ENCODE results near the gene ZNF532. TPM values are rescaled to one million over a fixed set of nuclear protein-coding genes. Genes with fewer than 3 reads are reported as not detected.
"Not testable (repeated sequence)": the region's sequence is repeated elsewhere in the genome, so short reads cannot be mapped to it uniquely, and the experiment has no call there.

ZNF532 gene
- total RNA-seq, 4 donors from 2014 or later, result 41.7 to 73.6 (median 53.3) TPM

DNA sequence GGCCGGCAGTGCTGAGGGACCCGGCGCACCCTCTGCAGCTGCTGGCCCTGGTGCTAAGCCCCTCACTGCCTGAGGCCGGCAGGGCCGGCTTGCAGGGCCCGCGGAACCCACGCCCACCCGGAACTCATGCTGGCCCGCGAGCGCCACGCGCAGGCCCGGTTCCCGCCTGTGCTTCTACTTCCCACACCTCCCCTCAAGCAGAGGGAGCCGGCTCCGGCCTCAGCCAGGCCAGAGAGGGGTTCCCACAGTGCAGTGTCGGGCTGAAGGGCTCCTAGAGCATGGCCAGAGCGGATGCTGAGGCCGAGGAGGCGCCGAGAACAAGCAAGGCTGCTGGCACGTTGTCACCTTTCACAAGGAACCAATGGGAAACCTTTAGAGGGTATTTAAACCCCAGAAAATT lies 36.8 kb upstream of the ZNF532 start:
- no peak for DNase-seq (ENCODE audit: low spot score)
- no peak for TF ChIP-seq CTCF (IDR thresholded peaks at IDR 0.05)
- ATAC-seq (ENCODE audit: low FRiP score), result no peak

DNA sequence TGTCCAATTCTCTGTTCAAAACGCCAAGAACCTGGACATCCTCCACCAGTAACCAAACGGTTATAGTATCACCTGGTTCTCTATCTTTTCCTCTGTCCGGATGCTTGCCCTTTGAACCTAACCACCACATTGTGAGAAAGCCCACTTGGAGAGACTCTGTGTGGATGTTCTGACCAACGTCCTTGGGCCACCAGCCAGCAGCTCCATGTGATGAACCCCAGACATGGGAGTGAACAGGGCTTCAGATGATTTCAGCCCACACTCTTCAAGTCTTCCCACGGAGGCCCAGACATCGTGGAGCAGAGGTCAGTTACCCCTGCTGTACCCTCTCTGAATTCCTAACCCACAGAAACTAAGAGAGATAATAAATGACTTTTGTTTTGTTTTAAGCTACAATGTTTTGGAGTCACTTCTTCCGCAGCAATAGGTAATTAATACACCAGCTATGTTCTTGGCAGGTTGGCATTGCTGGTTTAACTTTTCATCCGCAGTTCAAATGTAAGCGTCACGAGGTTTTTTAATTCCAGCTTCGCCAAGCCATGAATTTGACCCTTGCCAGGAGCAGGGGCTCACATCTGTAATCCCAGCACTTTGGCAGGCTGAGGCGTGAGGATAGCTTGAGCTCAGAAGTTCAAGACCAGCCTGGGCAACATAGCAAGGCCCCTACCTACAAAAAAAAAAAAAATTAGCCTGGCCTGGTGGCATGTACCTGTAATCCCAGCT lies 36.1 kb upstream of the ZNF532 start:
- DNase-seq (ENCODE audit: low spot score), result no peak
- TF ChIP-seq CTCF (IDR thresholded peaks at IDR 0.05), result no peak
- no peak for ATAC-seq (ENCODE audit: low FRiP score)

- DNase-seq (ENCODE audit: low spot score) (no peak), ATAC-seq (ENCODE audit: low FRiP score) (no peak)
- TF ChIP-seq CTCF (IDR thresholded peaks at IDR 0.05), result no peak
These were observed 35.4 kb upstream of the ZNF532 start for GRCh38 chr18:58829263-58829662.

DNA sequence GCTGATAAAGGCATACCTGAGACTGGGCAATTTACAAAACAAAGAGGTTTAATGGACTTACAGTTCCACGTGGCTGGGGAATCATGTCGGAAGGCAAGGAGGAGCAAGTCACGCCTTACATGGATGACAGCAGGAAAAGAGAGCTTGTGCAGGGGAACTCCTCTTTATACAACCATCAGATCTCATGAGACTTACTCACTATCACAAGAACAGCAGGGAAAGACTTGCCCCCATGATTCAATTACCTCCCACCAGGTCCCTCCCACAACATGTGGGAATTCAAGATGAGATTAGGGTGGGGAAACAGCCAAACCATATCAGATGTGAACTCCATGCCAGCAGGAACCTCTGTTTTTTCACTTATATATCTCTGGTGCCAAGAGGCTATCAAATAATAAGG lies 34.8 kb upstream of the ZNF532 start:
- DNase-seq (ENCODE audit: low spot score); ATAC-seq (ENCODE audit: low FRiP score): not testable (repeated sequence)

DNA sequence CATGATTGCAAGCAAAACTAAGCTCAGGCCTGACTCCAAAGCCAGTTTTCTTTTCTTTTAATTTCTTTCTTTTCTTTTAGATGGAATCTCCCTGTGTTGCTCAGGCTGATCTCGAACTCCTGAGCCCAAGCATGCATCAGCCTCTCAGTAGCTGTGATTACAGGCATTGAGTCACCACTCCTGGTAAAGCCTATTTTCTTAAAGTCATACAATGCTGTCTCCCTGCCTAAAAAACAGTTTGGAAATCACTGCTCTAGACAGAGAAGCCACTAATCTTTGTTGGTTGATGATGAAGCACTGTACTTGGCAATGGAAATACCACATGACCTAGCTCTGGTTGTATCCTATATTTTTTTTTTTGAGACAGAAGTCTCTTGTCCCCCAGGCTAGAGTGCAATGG lies 33.1 kb upstream of the ZNF532 start:
- ATAC-seq (ENCODE audit: low FRiP score) (no peak), DNase-seq (ENCODE audit: low spot score) (no peak)
- TF ChIP-seq CTCF (IDR thresholded peaks at IDR 0.05), result no peak

GRCh38 chr18:58838165-58838860 lies 26.4 kb upstream of the ZNF532 start:
- TF ChIP-seq CTCF (IDR thresholded peaks at IDR 0.05), result no peak
- ATAC-seq (ENCODE audit: low FRiP score) (no peak), DNase-seq (ENCODE audit: low spot score) (no peak)

DNA sequence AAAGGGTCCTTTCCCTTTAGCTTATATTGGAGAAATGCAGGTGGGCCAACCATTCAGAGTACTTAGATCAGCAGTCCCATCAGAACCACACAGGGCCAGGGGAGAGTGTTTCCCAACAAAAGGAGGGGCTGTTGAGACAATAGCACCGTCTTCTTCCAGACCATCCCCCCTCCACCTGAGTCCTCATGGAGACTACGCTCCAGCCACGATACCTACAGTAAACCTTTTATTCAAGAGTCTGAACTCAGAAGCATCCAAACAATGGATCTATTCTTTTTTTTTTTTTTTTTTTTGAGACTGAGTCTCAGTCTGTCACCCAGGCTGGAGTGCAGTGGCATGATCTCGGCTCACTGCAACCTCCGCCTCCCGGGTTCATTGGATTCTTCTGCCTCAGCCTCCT lies 25.7 kb upstream of the ZNF532 start:
- DNase-seq (ENCODE audit: low spot score) (no peak), ATAC-seq (ENCODE audit: low FRiP score) (no peak)
- no peak for TF ChIP-seq CTCF (IDR thresholded peaks at IDR 0.05)

All from omental fat pad (tissue), 4 donors.